WTC11 (cell line): ENCODE data around the gene MAP3K21.

Experiments
- NR2C2 ChIP-seq: sonication (generic); formaldehyde crosslinking; IDR thresholded peaks from 2 replicates; pipeline ENCODE4 v1.8.0; 2022; ENCODE audit warnings: mild to moderate bottlenecking, missing genetic modification reagents
- PRRX2 ChIP-seq: fragments of 250-450 bp; sonication (Bioruptor Pico); IDR thresholded peaks from 2 replicates; pipeline ENCODE4 v1.8.0; 2021; ENCODE audit warnings: mild to moderate bottlenecking
- TEAD1 ChIP-seq: sonication (generic); formaldehyde crosslinking; IDR thresholded peaks from 2 replicates; pipeline ENCODE4 v1.8.0; 2022; ENCODE audit warnings: mild to moderate bottlenecking, missing genetic modification reagents
- TF ChIP-seq, protein P1 (sequence below): fragments of 200-600 bp; IDR thresholded peaks from 2 replicates; pipeline ENCODE4 v1.8.0; 2022; ENCODE audit warnings: antibody characterized with exemption
- TF ChIP-seq, protein P2 (sequence below): sonication (generic); formaldehyde crosslinking; IDR thresholded peaks from 2 replicates; pipeline ENCODE4 v1.8.1; 2023; ENCODE audit warnings: mild to moderate bottlenecking, missing genetic modification reagents, moderate library complexity
- TF ChIP-seq, protein P3 (sequence below): sonication (generic); formaldehyde crosslinking; IDR thresholded peaks from 2 replicates; pipeline ENCODE4 v1.8.0; 2022; ENCODE audit warnings: mild to moderate bottlenecking, missing genetic modification reagents
- TF ChIP-seq, protein P4 (sequence below): sonication (generic); formaldehyde crosslinking; IDR thresholded peaks from 2 replicates; pipeline ENCODE4 v1.8.1; 2022; ENCODE audit warnings: low read depth, missing genetic modification reagents, borderline replicate concordance
- TF ChIP-seq, protein P5 (sequence below): sonication (generic); formaldehyde crosslinking; IDR thresholded peaks from 2 replicates; pipeline ENCODE4 v1.8.0; 2023; ENCODE audit warnings: missing genetic modification reagents, mild to moderate bottlenecking, borderline replicate concordance
- TF ChIP-seq, protein P6 (sequence below): sonication (generic); formaldehyde crosslinking; IDR thresholded peaks from 2 replicates; pipeline ENCODE4 v1.8.1; 2022; ENCODE audit warnings: mild to moderate bottlenecking, moderate library complexity, missing genetic modification reagents

DNA sequence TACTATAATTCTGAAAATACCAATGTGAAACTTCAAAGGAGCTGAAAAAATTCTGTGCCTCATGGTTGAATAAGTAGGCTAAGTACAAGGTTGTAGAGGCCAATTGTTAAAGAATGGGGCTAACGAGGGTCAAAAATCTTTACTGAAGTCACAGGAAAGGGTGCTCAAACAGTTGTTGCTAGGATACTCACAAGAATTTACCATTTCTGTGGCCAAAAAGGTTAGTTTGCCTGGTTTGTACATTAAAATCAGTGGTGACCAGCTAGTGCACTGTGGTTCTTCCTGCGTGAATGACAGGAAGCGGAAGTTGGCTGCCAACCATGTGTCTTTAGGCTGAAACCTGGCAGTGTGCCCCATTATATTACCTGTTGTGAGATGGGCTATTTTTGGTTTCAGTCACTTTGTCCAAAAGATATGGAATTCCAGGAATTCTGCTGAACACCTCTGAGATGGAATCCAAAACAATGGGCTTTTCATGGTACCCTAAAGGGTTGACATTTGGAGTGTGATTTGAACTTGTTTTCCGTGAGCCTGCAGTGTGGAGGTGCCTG is 13.5 kb downstream of the MAP3K21 start:
- TF ChIP-seq, protein P1, sequence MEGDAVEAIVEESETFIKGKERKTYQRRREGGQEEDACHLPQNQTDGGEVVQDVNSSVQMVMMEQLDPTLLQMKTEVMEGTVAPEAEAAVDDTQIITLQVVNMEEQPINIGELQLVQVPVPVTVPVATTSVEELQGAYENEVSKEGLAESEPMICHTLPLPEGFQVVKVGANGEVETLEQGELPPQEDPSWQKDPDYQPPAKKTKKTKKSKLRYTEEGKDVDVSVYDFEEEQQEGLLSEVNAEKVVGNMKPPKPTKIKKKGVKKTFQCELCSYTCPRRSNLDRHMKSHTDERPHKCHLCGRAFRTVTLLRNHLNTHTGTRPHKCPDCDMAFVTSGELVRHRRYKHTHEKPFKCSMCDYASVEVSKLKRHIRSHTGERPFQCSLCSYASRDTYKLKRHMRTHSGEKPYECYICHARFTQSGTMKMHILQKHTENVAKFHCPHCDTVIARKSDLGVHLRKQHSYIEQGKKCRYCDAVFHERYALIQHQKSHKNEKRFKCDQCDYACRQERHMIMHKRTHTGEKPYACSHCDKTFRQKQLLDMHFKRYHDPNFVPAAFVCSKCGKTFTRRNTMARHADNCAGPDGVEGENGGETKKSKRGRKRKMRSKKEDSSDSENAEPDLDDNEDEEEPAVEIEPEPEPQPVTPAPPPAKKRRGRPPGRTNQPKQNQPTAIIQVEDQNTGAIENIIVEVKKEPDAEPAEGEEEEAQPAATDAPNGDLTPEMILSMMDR, result no peak
- TF ChIP-seq, protein P2, sequence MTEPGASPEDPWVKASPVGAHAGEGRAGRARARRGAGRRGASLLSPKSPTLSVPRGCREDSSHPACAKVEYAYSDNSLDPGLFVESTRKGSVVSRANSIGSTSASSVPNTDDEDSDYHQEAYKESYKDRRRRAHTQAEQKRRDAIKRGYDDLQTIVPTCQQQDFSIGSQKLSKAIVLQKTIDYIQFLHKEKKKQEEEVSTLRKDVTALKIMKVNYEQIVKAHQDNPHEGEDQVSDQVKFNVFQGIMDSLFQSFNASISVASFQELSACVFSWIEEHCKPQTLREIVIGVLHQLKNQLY (CRISPR knock-in tag), result no peak
- TF ChIP-seq, protein P3, sequence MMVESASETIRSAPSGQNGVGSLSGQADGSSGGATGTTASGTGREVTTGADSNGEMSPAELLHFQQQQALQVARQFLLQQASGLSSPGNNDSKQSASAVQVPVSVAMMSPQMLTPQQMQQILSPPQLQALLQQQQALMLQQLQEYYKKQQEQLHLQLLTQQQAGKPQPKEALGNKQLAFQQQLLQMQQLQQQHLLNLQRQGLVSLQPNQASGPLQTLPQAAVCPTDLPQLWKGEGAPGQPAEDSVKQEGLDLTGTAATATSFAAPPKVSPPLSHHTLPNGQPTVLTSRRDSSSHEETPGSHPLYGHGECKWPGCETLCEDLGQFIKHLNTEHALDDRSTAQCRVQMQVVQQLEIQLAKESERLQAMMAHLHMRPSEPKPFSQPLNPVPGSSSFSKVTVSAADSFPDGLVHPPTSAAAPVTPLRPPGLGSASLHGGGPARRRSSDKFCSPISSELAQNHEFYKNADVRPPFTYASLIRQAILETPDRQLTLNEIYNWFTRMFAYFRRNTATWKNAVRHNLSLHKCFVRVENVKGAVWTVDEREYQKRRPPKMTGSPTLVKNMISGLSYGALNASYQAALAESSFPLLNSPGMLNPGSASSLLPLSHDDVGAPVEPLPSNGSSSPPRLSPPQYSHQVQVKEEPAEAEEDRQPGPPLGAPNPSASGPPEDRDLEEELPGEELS (CRISPR knock-in tag), result no peak
- TF ChIP-seq TEAD1, result no peak
- TF ChIP-seq PRRX2, result no peak
- TF ChIP-seq, protein P4, sequence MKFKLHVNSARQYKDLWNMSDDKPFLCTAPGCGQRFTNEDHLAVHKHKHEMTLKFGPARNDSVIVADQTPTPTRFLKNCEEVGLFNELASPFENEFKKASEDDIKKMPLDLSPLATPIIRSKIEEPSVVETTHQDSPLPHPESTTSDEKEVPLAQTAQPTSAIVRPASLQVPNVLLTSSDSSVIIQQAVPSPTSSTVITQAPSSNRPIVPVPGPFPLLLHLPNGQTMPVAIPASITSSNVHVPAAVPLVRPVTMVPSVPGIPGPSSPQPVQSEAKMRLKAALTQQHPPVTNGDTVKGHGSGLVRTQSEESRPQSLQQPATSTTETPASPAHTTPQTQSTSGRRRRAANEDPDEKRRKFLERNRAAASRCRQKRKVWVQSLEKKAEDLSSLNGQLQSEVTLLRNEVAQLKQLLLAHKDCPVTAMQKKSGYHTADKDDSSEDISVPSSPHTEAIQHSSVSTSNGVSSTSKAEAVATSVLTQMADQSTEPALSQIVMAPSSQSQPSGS (CRISPR knock-in tag), result no peak
- TF ChIP-seq, protein P5, sequence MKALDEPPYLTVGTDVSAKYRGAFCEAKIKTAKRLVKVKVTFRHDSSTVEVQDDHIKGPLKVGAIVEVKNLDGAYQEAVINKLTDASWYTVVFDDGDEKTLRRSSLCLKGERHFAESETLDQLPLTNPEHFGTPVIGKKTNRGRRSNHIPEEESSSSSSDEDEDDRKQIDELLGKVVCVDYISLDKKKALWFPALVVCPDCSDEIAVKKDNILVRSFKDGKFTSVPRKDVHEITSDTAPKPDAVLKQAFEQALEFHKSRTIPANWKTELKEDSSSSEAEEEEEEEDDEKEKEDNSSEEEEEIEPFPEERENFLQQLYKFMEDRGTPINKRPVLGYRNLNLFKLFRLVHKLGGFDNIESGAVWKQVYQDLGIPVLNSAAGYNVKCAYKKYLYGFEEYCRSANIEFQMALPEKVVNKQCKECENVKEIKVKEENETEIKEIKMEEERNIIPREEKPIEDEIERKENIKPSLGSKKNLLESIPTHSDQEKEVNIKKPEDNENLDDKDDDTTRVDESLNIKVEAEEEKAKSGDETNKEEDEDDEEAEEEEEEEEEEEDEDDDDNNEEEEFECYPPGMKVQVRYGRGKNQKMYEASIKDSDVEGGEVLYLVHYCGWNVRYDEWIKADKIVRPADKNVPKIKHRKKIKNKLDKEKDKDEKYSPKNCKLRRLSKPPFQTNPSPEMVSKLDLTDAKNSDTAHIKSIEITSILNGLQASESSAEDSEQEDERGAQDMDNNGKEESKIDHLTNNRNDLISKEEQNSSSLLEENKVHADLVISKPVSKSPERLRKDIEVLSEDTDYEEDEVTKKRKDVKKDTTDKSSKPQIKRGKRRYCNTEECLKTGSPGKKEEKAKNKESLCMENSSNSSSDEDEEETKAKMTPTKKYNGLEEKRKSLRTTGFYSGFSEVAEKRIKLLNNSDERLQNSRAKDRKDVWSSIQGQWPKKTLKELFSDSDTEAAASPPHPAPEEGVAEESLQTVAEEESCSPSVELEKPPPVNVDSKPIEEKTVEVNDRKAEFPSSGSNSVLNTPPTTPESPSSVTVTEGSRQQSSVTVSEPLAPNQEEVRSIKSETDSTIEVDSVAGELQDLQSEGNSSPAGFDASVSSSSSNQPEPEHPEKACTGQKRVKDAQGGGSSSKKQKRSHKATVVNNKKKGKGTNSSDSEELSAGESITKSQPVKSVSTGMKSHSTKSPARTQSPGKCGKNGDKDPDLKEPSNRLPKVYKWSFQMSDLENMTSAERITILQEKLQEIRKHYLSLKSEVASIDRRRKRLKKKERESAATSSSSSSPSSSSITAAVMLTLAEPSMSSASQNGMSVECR, result no peak
- TF ChIP-seq, protein P6, sequence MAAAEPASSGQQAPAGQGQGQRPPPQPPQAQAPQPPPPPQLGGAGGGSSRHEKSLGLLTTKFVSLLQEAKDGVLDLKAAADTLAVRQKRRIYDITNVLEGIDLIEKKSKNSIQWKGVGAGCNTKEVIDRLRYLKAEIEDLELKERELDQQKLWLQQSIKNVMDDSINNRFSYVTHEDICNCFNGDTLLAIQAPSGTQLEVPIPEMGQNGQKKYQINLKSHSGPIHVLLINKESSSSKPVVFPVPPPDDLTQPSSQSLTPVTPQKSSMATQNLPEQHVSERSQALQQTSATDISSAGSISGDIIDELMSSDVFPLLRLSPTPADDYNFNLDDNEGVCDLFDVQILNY (CRISPR knock-in tag), result no peak
- no peak for TF ChIP-seq NR2C2 (CRISPR knock-in tag)
